K562 (cell line): ENCODE data around the gene PPP1R15B. TPM values are rescaled to one million over a fixed set of nuclear protein-coding genes. Genes with fewer than 3 reads are reported as not detected.

ENCODE experiments used
- SMAD4 ChIP-seq: fragments of 250-450 bp; sonication (Bioruptor Pico); conservative IDR thresholded peaks from 2 replicates; pipeline ENCODE4 v1.8.0; 2021; ENCODE audit warnings: inconsistent platforms, mild to moderate bottlenecking, moderate library complexity
- ZNF253 ChIP-seq: fragments of 250-450 bp; sonication (Bioruptor Pico); conservative IDR thresholded peaks from 2 replicates; pipeline ENCODE4 v1.6.1; 2021; ENCODE audit warnings: mild to moderate bottlenecking
- ZNF277 ChIP-seq: fragments of 250-450 bp; sonication (Bioruptor Pico); IDR thresholded peaks from 2 replicates; pipeline ENCODE4 v1.8.0; 2022; ENCODE audit warnings: inconsistent platforms, mild to moderate bottlenecking, moderate library complexity, borderline replicate concordance
- polyA plus RNA-seq, 8 experiments: library from polyadenylated mRNA; depleted of rRNA in 4 of 8; stranded (reverse) in 5 of 8; unstranded in 3 of 8; fragments of >200 nt; fragmentation: Nextera tagmentation in 2 of 8; fragmentation: Illumina TruSeq in 1 of 8; extraction: Ambion mirVana in 2 of 8; extraction: Trizol in 1 of 8; gene quantifications; 2 replicates each; pipeline versions ENCODE4 v1.2.1 to v1.2.3, GENCODE V29; 2011 to 2014; ENCODE audit warnings: inconsistent platforms in 1 of 8, missing spikeins in 1 of 8
- total RNA-seq, 7 experiments: library from RNA; depleted of rRNA in 6 of 7; stranded (reverse); fragments of >200 nt in 6 of 7; fragmentation: Illumina TruSeq in 2 of 7; extraction: Trizol in 2 of 7; gene quantifications; 2 replicates each; pipeline versions ENCODE4 v1.2.1 to v1.2.3, GENCODE V29; 2011 to 2021; ENCODE audit warnings: low replicate concordance in 1 of 7
- TF ChIP-seq, protein P1 (sequence below), 2 experiments: fragments of 450-650 bp; IDR thresholded peaks; 2 replicates each; pipeline ENCODE4 v1.6.1; 2016; ENCODE audit warnings: mild to moderate bottlenecking in 2 of 2, borderline replicate concordance in 1 of 2, low read depth in 1 of 2, moderate library complexity in 1 of 2
- TF ChIP-seq, protein P2 (sequence below): fragments of 200-400 bp; formaldehyde crosslinking; IDR thresholded peaks from 2 replicates; pipeline ENCODE4 v1.6.1; 2017; ENCODE audit warnings: mild to moderate bottlenecking, low read depth, low read length, moderate library complexity

The PPP1R15B gene
- total and polyA plus RNA-seq, 9 of the 15 experiments (the other 6 are each of a cell fraction or from before 2014, with no cell fraction given): 17.0 to 48.1 (median 30.8) TPM

- TF ChIP-seq SMAD4 (CRISPR knock-in tag) (no peak), ZNF277 (no peak), ZNF253 (CRISPR knock-in tag) (no peak)
- TF ChIP-seq, protein P1, sequence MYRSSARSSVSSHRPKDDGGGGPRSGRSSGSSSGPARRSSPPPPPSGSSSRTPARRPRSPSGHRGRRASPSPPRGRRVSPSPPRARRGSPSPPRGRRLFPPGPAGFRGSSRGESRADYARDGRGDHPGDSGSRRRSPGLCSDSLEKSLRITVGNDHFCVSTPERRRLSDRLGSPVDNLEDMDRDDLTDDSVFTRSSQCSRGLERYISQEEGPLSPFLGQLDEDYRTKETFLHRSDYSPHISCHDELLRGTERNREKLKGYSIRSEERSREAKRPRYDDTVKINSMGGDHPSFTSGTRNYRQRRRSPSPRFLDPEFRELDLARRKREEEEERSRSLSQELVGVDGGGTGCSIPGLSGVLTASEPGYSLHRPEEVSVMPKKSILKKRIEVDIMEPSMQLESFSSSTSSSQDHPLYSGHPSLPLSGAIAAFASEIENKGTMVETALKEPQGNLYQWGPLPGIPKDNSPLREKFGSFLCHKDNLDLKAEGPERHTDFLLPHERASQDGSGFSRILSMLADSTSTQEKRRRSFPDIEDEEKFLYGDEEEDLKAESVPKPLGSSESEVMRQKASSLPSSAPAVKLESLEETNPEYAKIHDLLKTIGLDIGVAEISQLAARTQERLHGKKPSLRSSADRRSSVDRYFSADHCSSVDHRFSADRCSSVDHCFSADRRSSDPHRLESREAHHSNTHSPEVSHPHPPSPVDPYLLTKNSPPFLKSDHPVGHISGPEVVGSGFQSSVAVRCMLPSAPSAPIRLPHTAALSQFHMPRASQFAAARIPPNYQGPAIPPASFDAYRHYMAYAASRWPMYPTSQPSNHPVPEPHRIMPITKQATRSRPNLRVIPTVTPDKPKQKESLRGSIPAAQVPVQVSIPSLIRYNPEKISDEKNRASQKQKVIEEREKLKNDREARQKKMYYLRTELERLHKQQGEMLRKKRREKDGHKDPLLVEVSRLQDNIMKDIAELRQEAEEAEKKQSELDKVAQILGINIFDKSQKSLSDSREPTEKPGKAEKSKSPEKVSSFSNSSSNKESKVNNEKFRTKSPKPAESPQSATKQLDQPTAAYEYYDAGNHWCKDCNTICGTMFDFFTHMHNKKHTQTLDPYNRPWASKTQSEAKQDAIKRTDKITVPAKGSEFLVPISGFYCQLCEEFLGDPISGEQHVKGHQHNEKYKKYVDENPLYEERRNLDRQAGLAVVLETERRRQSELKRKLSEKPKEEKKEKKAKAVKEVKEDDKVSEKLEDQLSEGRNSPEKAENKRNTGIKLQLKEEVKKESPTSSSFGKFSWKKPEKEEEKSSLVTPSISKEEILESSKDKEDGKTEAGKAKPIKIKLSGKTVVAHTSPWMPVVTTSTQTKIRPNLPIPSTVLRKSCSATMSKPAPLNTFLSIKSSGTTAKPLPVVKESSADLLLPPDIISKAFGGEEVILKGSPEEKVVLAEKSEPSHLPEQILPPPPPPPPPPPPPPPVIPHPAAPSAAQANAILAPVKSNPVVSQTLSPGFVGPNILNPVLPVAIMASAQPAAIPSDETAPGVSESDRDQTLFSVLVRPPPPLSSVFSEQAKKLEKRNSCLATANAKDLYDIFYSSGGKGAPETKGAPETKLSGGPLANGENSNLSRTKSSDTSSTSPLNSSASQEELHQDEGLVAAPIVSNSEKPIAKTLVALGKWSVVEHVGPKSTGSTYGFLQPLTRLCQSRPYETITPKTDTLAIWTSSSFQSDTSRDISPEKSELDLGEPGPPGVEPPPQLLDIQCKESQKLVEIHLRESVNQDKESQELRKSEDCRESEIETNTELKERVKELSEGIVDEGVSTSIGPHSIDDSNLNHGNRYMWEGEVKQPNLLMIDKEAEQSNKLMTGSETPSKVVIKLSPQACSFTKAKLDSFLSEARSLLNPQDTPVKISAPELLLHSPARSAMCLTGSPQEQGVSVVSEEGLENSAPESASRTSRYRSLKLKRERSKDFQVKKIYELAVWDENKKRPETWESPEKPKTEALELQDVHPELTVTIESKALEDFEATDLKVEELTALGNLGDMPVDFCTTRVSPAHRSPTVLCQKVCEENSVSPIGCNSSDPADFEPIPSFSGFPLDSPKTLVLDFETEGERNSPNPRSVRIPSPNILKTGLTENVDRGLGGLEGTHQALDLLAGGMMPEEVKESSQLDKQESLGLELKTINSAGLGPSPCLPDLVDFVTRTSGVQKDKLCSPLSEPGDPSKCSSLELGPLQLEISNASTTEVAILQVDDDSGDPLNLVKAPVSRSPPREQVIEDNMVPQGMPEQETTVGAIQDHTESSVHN (IDR thresholded peaks at IDR 0.05; ENCODE audit: borderline replicate concordance in 1 of 2, low read depth in 1 of 2): 0 out of 4 replicates have a peak, but pooled peaks of 1 of the 2 experiments have one; percentile 31
- TF ChIP-seq, protein P2, sequence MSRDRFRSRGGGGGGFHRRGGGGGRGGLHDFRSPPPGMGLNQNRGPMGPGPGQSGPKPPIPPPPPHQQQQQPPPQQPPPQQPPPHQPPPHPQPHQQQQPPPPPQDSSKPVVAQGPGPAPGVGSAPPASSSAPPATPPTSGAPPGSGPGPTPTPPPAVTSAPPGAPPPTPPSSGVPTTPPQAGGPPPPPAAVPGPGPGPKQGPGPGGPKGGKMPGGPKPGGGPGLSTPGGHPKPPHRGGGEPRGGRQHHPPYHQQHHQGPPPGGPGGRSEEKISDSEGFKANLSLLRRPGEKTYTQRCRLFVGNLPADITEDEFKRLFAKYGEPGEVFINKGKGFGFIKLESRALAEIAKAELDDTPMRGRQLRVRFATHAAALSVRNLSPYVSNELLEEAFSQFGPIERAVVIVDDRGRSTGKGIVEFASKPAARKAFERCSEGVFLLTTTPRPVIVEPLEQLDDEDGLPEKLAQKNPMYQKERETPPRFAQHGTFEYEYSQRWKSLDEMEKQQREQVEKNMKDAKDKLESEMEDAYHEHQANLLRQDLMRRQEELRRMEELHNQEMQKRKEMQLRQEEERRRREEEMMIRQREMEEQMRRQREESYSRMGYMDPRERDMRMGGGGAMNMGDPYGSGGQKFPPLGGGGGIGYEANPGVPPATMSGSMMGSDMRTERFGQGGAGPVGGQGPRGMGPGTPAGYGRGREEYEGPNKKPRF: no peak
- TF ChIP-seq, all 486 proteins: peak for 20
Measured at GRCh38 chr1:204409836-204410687, 1.6 kb downstream of the PPP1R15B start (continued).
